ENCODE results near the gene FAM13A.

GRCh38 chr4:88846206-88846790, 210.7 kb downstream of the FAM13A start:
- TF ChIP-seq, protein P1, sequence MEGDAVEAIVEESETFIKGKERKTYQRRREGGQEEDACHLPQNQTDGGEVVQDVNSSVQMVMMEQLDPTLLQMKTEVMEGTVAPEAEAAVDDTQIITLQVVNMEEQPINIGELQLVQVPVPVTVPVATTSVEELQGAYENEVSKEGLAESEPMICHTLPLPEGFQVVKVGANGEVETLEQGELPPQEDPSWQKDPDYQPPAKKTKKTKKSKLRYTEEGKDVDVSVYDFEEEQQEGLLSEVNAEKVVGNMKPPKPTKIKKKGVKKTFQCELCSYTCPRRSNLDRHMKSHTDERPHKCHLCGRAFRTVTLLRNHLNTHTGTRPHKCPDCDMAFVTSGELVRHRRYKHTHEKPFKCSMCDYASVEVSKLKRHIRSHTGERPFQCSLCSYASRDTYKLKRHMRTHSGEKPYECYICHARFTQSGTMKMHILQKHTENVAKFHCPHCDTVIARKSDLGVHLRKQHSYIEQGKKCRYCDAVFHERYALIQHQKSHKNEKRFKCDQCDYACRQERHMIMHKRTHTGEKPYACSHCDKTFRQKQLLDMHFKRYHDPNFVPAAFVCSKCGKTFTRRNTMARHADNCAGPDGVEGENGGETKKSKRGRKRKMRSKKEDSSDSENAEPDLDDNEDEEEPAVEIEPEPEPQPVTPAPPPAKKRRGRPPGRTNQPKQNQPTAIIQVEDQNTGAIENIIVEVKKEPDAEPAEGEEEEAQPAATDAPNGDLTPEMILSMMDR (IDR thresholded peaks at IDR 0.05): no peak
- no peak for TF ChIP-seq POLR2A (IDR thresholded peaks at IDR 0.05)
